Non-pigmented ciliary epithelial cell (primary cell): ENCODE results near the gene MORN1.
"Not testable (repeated sequence)": the region's sequence is repeated elsewhere in the genome, so short reads cannot be mapped to it uniquely, and the experiment has no call there.

Source experiments
- DNase-seq: peaks from one replicate; pipeline ENCODE4 v3.0.0-alpha.2; 2010; ENCODE audit warnings: low read depth

The MORN1 gene

DNA sequence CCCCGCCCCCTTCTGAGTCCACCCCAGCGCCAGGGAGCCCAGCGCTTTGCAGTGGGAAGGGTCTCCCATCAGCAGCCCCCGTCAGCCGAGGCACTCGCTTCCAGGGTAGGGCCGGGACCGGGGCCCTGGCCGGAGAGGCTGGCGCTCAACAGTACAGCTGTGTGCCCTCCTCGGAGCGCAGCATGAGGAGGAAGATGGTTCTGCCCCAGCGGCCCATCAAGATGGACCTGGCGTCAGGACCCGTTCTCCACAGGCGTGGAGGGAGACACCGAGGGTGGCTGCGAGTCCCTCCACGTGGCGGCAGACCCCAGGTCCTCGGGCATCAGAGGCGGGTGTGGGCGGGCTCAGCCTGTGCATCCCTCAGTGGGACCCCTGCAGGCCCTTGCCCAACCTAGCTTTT lies 54.3 kb downstream of the MORN1 start:
- DNase-seq = no peak

DNA sequence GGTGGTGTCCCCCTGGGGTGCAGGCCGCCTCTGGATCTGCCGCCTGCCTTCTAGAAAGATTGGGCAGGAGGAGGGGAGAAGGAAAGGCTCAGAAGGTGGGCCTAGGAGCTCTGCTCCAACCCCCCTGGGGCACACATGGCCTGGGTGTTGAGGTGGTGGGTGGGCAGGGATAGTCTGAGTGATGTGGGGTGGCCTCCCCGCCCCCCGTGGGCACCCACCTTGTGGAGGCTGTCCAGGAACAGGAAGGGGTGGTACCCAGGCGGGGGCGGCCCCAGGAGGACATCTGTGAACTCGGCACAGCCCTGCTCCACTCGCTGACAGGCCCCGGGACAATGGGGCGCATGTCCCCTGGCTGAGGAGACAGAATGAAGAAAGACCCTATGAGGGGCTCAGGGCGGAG lies 54.9 kb downstream of the MORN1 start:
- DNase-seq = no peak

DNA sequence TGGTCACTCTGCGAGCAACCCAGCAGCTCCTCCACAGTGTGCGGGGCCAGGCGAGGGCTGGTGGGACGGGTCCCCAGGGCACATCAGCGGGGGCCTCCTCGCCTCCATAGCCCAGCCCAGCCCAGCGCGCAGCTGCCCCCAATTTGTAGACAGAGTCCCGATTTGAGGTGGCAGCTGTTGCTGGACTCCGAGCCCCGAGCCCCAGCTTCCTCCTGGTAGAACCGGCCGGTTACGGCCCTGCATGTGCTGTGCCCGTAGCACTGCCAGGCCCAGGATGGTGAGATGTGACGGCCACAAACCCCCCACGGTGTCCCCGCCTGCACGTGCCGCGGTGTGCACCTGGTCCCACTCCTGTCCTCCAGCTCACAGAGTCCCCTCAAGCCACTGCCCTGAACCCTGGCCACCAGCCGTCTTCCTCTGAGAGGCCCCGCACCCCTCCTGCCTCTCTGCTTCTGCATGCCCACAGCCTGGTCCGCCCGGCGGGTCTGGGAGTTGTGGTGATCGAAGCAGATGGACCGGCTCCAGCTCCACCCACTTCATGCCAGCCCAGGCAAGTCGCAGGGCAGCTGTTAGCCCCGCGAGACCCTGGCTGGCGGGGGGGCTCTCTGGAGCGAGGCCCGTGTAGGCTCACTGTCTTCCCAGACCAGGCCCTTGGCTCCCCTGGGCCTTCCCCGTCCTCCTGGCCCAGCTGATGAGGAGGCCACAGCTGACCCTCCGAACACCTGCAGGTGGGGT lies 55.5 kb downstream of the MORN1 start:
- no peak for DNase-seq

DNA sequence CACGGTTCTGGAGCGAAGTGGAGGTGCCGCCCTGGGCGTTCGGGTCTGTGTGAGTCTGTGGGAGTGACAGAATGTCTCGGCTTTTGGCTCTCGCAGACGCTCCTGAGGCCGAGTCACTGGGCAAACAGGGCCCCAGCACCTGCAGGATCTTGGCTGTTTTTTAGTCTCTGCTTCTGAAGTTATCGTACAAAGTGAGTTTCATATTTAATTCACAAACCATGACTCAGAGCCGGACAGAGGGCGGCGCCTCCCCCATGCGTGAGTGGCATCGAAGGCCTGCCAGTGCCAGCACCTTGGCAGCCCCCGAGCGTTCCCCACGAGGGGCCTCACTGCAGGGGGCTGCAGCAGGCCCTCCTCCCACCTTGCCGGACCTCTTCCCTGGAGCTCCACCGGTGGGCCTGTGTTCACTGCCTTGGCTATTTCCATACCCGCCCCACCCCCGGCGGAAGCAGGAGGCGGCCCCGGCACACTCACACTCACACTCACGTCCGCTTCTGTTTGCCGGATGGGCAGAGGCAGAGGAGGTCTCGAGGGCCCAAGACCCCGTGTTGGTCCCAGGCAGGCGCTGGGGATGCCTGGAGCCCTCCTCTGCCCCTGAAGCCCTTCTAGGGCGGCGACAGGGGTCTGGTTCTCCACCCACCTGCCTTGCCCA lies 56.3 kb downstream of the MORN1 start:
- no peak for DNase-seq

DNA sequence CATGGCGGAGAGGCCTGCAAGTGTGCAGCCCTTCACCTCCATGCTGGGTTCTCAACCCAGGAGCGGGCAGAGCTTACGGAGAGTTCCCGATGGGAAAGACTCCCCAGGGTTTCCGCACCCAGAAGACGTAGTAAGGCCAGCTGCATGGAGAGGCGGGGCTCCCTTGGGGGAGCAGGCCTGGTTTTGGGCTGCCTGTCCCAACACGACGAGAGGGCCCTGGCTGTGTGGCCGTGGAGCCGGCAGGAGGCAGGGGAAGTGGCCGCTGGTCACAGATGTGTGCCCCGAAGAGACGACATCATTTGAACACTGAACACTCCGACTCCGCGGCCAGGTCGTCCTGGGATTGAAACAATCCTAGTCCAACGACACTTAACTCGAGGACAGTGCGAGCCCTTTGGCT lies 57.0 kb downstream of the MORN1 start:
- DNase-seq = no peak

DNA sequence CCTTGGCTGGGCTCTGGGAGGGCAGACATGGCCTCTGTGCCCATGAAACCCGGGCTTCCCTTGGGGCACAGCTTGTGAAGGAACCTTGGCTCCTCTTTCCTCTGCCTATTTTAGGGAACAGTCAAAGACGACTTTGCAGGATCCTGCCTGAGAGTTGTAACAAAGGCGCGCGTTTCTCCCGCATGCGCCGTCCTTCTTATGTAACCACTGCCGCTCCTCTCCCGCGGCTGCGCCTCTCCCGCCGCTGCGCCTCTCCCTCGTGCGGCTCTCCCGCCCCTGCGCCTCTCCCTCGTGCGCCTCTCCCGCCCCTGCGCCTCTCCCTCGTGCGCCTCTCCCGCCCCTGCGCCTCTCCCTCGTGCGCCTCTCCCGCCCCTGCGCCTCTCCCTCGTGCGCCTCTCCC lies 59.8 kb downstream of the MORN1 start:
- DNase-seq = not testable (repeated sequence)

DNA sequence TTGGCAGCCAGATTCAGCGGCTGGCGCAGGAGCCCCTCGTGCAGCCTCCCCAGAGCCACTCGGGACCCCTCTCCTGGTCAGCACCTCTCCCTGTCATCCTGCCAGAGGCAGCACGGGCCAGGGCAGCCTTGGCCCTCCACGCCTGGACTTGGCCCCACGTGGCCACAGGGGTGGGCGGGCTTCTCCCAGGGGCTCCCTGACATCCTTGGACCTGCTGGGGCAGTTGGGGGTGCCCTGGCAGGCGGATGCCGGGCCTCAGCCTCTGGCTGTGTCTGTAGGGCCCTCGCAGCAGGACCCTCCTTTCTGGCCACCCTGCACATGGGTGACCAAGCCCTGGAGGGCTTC lies 60.2 kb downstream of the MORN1 start:
- DNase-seq = no peak

DNA sequence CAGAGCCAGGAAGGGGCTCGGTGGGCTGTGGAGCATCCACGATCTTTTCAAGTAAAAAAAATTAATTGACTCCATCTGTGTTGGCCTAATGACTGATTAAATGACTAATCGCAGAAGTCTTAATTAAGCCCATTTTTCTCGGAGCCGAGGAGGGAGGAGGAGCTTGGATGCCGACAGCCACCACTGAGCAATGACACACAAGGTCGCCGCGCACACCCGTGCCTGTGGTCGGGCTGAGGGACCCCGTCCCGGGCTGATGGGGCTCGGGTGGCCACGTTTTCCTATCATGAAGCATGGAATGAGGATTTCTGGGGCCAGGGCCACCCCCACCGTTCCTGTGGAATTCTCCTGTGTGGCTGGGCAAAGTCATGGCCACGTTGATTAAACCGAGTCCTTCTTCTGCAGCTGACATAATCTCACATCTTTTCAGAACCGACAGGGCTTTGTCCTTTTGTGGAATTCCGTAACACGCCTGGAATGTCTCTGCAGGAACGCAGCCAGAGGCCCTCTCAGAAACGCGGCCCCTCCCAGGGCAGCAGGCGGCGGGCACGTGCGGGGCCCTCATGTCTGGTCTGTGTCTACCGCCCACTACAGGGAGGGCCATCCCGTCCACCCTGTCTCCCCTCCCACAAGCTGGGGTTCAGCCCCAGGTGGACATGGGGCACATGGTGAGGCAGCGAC lies 60.7 kb downstream of the MORN1 start:
- peak; percentile 36 for DNase-seq

DNA sequence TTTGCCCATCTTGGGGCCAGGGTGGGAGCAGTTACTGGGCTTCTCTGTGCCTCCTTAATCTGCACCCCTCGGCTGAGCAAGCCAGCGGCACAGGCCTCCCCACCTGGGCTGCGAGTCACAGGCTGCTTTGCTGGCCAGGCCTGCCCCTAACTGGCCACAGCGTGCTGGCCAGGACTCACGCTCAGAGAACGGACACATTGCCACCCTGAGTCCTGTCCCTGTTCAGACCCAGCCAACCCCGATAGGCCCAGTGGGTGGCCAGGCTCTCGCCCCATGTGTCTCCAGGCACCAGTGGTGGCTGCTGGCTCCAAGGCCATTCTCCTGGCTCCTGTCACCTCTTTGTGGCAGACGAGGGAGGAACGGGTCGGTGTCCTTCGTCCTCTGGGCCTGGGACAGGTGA lies 61.3 kb downstream of the MORN1 start:
- DNase-seq = no peak

DNA sequence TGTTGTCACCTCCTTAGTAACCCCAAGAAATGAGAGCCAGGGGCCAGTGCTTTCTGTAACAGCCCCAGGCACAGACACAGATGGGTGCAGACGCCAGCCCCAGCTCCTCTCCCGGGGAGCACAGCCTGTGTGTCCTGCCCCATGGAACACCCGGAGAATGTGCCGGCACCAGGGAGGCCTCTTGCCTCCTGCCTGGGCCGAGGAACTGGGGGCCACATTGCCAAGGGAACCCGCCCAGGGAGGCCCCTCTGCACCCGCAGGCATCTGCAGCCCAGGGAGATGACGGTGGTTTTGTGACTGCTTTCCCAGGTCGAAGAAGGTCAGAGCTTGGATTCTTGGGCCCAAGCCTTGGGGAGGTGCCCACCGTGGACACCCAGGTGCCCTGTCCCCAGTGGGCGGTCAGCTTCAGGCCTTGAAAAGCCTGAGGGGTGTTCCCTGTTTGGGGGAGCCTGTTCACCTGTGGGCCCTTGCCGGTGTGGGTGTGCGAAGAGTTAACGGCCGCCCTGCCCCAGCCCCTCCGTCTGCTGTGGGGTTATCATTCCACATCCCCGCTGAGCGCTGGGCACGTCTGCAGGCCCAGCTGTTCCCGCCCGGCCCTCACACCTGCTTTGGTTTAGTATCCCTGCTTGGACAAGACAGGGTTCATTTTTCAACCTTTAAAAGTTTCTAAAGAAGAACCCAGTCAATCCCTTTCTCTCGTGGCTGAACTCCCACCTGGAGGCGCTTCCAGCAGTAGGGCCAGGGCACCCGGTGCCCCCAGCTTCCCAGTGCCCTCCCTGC lies 62.5 kb downstream of the MORN1 start:
- no peak for DNase-seq

DNA sequence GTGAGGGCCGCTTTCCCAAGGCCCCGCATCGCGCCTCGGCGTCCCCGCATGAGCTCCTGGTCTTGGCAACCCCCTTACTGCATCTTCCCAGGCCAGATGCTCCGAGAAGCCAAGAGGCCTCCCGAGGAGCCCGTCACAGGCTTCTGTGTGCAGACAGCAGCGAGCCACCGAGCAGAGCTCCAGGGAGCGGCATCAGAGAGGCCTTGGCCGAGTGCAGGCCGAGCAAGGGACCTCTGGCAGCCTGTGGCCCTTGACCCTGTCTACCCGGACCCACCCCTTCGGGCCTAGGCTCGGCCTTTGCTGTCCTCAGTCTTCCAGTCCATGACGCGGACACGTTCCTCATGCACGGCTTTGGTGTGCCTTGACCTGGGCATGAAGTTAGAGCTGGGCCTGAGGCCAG lies 63.5 kb downstream of the MORN1 start:
- DNase-seq = no peak

DNA sequence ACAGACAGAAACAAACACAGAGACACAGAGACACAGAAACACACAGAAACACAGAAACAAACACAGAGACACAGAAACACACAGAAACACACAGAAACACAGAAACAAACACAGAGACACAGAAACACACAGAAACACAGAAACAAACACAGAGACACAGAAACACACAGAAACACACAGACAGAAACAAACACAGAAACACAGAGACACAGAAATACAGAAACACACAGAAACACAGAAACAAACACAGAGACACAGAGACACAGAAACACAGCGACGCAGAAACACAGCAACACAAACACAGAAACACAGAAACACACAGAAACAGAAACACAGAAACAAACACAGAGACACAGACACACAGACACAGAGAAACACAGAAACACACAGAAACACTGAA lies 64.2 kb downstream of the MORN1 start:
- not testable (repeated sequence) for DNase-seq

DNA sequence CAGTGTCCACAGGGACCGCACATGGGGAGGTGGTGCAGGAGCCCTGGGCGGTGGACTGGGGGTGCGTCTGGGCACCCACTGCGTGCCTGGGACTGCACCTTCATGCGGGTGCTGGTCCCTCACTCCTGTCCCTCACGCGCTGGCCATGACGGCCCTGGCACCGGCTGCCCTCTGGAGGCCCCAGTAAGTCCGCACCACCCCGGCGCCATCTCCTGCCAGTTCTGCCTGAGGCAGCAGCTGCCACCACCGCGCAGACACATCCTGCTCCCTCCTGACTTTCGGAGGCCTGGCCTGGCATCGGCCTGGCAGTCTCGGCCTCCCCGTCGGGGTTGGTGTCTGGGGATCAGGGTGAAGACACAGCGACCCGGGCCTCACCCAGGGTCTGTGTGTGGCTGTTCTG lies 64.8 kb downstream of the MORN1 start:
- DNase-seq = no peak

DNA sequence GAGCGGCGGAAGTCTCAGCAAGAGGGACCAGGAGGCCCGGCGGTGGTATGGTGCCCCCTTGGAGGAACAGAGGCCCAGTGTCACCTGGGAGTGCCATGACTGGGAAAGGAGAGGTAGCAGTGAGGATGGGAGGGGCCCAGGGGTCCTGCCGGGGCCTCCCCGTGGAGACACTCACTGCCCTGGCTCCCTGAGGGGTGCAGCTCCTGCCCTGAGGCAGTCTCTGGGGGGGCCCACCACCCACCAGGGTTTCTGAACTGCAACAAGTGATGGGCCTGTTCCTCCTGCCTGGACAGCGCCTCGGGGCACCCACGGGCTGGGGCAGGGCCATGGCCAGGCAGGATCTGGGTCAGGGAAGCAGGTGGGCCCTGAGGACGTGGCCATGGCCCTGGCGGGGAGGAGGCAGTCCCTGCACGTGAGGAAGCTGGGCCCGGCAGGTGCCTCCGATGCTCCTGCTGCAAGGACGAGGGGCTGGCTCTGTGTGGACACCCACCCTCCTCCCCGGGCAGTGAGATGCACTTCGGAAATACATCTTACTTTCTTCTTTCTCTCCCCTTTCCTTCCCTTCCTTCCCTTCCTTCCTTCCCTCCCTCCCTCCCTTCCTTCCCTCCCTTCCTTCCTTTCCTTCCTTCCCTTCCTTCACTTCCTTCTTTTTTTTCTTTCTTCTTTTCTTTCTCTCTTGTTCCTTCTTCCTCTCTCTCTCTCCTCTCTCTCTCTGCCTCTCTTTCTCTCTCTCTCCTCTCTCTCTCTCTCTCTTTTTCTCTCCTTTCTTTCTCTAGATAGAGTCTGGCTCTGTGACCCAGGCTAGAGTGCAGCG lies 66.6 kb downstream of the MORN1 start:
- no peak for DNase-seq

DNA sequence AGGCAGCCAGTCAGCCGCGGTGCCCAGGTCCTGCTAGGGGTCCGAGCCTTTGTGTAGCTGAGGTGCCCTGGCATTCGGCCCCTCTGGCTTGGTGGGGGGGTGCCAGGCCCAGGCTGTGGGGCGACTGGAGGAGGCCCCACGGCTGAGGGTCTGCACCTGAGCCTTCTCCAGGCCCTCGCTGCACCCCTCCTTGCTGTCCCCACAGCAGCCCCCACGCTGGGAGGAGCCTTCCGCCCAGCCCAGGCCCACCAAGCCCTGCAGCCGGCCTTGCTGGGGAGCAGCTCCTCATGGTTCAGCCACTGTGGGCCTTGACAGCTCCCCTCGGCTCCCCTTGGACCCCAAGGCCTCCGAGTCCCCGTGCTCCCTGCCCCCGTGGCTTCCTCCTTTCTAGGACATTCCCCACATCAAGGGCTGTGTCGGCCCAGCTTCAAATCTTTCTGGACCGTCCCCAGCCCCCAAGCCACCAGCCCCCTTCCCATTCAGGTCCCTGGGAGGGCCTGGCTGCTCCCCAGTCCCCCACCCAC lies 67.8 kb downstream of the MORN1 start:
- DNase-seq = no peak

DNA sequence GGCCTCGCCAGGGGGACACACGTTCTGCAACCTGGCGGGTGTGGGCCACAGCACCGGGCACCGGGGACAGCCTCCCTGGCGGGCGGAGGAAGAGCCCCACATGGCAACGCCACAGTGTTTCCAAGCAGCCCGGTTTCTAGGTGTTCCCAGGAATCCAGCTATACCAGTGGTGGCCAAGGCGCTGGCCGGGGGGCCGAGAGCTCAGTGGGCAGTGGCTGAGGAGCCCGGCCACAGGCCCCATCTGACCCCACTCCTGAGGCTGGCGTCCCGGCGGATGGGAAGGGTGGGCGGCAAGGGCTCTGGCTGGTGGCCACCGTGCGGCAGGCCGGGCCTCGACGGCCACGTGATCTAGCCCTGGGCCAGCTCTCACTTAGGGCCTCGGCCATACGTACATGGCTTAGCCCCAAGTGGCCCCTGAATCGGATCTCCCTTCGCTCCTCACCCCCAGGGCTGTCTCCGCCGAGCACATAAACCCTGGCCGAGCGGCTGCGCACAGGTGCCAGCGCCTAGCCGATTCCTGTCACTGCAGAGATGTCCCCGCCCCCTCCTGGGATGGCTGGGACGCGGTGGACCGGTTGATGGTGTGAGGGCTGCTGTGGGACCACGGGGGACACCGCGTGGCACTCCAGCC lies 68.7 kb downstream of the MORN1 start:
- DNase-seq = no peak

DNA sequence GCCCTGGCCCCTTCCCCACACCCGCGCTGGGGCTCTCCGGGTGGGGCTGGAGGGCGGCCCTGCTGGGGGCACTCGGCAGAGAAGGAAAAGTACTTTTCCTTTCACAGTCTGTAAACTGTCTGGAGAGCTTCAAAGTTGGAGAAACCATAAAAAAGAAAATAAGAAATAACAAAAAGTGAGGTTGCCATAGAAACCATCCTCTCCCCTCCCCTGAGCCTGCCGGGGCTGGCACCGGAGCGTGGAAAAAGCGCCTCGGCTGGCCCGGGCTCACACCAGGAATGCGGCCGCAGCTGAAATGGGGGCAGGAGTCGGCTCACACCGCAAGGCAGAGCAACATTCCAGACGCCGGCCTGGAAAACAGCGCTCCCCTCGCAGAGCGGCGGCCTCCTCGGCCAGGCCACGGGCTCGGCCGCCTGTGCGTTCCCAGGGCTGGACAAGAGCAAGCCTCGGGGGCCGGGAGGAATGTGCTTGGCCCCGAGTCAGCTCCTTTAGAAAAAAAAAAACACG lies 69.2 kb downstream of the MORN1 start:
- DNase-seq = peak; percentile 37

DNA sequence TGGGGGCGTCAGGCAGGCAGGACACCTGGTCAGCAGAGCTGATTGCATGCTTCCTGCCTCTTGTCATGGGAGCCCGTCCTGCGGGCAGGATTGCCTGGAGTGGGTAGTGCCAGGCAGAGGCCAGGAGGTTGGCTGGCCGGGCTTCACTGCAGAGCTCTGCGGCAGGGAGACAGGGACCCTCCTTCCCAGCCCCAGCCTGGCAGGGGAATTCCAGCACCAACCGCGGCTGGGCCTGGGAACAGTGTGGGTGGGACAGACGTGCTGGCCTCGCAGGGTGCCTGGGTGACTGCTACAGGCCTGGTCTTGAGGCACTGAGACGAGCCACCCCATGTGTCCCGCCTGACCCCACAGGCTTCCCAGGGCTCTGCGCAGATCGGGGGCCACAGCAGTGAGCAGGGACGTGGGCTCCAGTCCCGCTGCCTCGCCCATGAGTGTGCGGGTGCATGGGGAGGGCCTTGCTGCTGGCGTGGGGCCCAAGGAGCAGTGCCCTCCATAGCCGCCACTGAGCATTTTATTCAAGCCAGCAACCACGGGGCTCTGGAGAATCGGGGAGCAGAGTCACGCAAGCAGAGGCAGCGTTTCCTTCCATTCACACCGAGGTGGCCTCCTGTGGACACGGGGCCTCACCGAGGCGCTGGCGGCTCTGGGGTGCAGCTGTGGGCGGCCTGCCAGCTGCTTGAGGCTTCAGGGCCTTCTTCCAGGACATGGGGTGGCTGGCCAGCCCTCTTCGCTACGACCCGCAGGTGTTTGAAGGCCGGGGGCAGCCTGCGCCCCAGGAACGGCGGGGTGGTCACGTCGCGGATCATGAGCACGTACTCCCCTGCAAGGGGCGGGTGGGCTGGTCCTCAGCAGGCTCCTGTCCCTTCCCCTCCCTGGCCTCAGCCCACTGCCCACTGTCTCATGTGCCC lies 70.3 kb downstream of the MORN1 start:
- no peak for DNase-seq

DNA sequence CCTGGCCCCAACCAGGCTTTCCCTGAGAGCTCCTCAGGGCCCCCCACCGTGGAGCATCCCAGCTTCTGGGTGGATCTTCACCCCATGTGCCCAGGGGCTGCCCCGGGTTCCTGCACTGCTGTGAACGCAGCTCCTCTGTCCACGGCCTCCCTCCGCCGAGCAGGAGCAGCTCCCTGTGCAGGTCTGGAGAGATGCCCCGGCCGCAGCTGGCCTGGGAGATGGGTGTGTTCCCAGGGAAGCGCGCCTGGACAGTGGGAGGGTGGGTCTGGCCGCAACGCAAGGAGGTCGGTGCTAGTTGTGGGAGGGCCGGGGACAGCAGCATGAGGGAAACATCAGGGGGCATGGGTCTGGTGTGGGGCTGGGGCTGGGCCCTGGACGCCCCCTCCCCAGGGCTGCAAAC lies 71.3 kb downstream of the MORN1 start:
- DNase-seq = no peak

DNA sequence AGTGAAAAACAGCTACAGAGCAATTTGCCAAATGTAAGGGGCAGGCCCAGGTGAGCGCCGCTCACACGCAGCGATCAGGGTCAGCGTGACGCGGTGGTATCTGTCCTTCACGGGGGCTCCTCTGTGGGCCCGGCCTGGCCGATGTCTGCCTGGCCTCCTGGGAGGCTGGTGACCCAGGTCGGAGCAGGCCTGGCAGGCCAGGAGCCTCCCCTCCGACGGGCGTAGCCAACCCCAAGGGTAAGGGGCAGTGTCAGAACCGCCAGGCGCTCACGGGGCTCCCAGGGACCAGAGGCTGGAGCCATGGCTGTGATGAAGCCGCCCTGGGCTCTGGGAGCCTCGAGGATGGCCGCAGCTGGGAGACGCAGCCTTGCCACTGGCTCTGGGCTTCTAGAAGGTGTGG lies 72.1 kb downstream of the MORN1 start:
- no peak for DNase-seq
